ENCODE measurements around the gene RTN4R. TPM values are rescaled to one million over a fixed set of nuclear protein-coding genes. Genes with fewer than 3 reads are reported as not detected.
A peak's percentile ranks its signal among the peaks of the same experiment; 100 is the strongest.
"Not testable (repeated sequence)": the region's sequence is repeated elsewhere in the genome, so short reads cannot be mapped to it uniquely, and the experiment has no call there.

Gene RTN4R
- total and polyA plus RNA-seq, 2 of the 4 experiments (the other 2 are of a cell fraction): 0.18 to 0.94 TPM

DNA sequence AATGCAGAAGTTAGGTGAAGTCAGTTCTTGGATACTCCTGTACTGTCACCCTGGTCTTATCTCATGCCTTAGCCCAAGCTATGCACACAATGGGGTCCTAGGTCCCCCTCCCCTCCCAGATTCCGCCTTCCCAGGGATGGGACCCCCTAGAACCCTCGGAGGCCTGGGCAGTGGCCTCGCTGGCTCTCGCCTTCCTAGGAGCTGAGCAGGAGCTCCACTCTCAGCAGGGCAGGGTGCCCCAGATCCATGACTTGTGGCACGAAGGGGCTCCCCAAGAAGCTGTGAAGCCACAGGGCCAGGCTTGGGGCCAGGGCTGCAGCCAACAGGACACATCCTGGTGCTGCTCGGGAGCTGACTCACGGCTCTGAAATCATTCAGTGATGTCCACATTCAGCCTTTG is 42.1 kb upstream of the RTN4R start:
- H3K9ac ChIP-seq (ENCODE audit: low read depth, low read length); H3K23ac ChIP-seq (ENCODE audit: low read depth, low read length); H3K79me1 ChIP-seq (ENCODE audit: low read depth in 1 of 2, low read length in 2 of 2); H3K9me1 ChIP-seq (ENCODE audit: insufficient read depth, low read length); in situ Hi-C loops (cut with MboI; ENCODE audit: low sequenced_read_pairs); H2AK9ac ChIP-seq (replicated peaks; ENCODE audit: low read depth, low read length, poor library complexity); H4K8ac ChIP-seq (ENCODE audit: low read depth in 2 of 2, low read length in 2 of 2); H3K56ac ChIP-seq (ENCODE audit: extremely low read depth, insufficient read depth, low read length); H3K27me3 ChIP-seq (ENCODE audit: control insufficient read depth, insufficient read depth, low read length); H4K20me1 ChIP-seq (ENCODE audit: insufficient read depth, low read length); DNase-seq; H3K4me3 ChIP-seq (ENCODE audit: insufficient read depth, low read depth, low read length); H2BK20ac ChIP-seq (ENCODE audit: low read depth, low read length); dilution Hi-C loops (cut with HindIII; ENCODE audit: low sequenced_read_pairs, unreplicated experiment); H3K36me3 ChIP-seq (ENCODE audit: control insufficient read depth, insufficient read depth, low read length); H3K14ac ChIP-seq (replicated peaks; ENCODE audit: low read depth, low read length); H2BK15ac ChIP-seq (ENCODE audit: low read depth, low read length); CTCF ChIA-PET; H3K4me1 ChIP-seq (ENCODE audit: control insufficient read depth, insufficient read depth, low read length); intact Hi-C loops (cut with micrococcal nuclease); H3K9me3 ChIP-seq (ENCODE audit: control insufficient read depth, insufficient read depth, low read length); BruUV-seq (replicated peaks); H2AFZ ChIP-seq (replicated peaks; ENCODE audit: low read length, poor library complexity): not testable (repeated sequence)
- Histone ChIP-seq H3K4me2 (ENCODE audit: low read depth, low read length) (peak overlapping the region; percentile 76), H3K4ac (ENCODE audit: low read depth, low read length) (peak overlapping the region; percentile 61), H2BK5ac (ENCODE audit: low read depth, low read length, poor library complexity, severe bottlenecking) (peak overlapping the region; percentile 91), H2BK120ac (ENCODE audit: low read depth, low read length) (peak overlapping the region; percentile 64; the same call in 1 of the 2 replicates), H4K5ac (ENCODE audit: low read depth, low read length) (peak overlapping the region; percentile 93), H3K27ac (ENCODE audit: insufficient read depth, low read length) (peak overlapping the region; percentile 96), H2AK5ac (ENCODE audit: low read depth, low read length) (peak overlapping the region; percentile 39; the same call in 1 of the 2 replicates), H4K91ac (ENCODE audit: insufficient read depth, low read depth, low read length) (peak overlapping the region; percentile 68; the same call in 1 of the 2 replicates), H3K18ac (ENCODE audit: low read depth, low read length) (peak overlapping the region; percentile 81; the same call in 1 of the 2 replicates)
- ATAC-seq (ENCODE audit: low read depth): peak; percentile 87
- POLR2A ChIA-PET (ENCODE audit: unreplicated experiment): interaction anchor here (1.1 kb wide), 1 partner anchor 10 kb away, joined by 6 read pairs; the partner anchor contains the start of gene DGCR6L
- no CpG with 5 or more reads among the region's 7 CpGs for WGBS, 2 experiments (ENCODE audit: extremely low coverage in 2 of 2, insufficient read length in 1 of 2)

DNA sequence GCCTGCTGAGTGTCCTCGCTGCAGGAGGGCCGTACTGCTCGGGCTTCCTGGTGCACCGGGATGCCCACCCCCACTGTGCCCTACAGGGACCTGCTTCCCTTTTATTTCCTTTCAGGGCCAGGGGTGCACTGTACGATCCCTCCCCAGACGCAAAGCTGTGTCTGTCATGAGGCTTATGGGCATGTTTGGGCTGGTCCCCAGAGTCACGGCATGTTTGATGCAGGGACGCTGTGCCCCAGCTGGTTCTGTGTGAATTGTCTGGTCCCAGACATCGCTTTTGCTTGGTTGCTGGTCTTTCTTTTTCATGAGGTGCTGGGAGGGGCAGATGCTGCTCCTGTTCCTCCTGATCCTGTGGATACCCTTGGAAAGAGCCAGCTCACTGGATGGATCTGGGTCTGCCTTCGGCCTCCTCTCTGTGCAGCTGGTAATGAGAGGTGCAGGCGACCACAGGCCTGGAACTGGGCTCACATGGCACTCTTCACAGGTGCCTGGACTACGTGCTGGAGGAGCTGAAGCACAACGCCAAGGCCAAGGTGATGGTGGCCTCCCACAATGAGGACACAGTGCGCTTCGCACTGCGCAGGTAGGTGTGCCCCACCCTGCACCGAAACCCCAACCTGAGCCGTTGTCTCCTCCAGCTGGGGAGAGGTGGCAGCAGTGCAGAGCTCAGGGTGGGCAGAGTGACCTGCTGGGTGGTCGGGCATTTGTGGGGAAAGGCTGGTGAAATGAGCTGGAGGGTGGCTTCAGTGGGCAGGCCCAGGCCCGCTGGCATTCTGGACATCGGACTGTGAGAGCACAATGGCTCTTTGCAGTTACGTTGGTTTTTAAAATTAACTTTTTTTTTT is 40.9 kb upstream of the RTN4R start:
- H3K27me3 ChIP-seq (ENCODE audit: control insufficient read depth, insufficient read depth, low read length); CTCF ChIA-PET; H3K56ac ChIP-seq (ENCODE audit: extremely low read depth, insufficient read depth, low read length); H2BK20ac ChIP-seq (ENCODE audit: low read depth, low read length); intact Hi-C loops (cut with micrococcal nuclease); H3K4me1 ChIP-seq (ENCODE audit: control insufficient read depth, insufficient read depth, low read length); H3K9ac ChIP-seq (ENCODE audit: low read depth, low read length); H2BK15ac ChIP-seq (ENCODE audit: low read depth, low read length); BruUV-seq (replicated peaks); H3K9me1 ChIP-seq (ENCODE audit: insufficient read depth, low read length); H2BK5ac ChIP-seq (ENCODE audit: low read depth, low read length, poor library complexity, severe bottlenecking); H3K4ac ChIP-seq (ENCODE audit: low read depth, low read length); H2AFZ ChIP-seq (replicated peaks; ENCODE audit: low read length, poor library complexity); H2BK120ac ChIP-seq (ENCODE audit: low read depth, low read length); DNase-seq; ATAC-seq (ENCODE audit: low read depth); H3K79me1 ChIP-seq (ENCODE audit: low read depth in 1 of 2, low read length in 2 of 2); POLR2A ChIA-PET (ENCODE audit: unreplicated experiment); H3K23ac ChIP-seq (ENCODE audit: low read depth, low read length); H3K27ac ChIP-seq (ENCODE audit: insufficient read depth, low read length); in situ Hi-C loops (cut with MboI; ENCODE audit: low sequenced_read_pairs); dilution Hi-C loops (cut with HindIII; ENCODE audit: low sequenced_read_pairs, unreplicated experiment); H2AK9ac ChIP-seq (replicated peaks; ENCODE audit: low read depth, low read length, poor library complexity); H3K36me3 ChIP-seq (ENCODE audit: control insufficient read depth, insufficient read depth, low read length); H4K91ac ChIP-seq (ENCODE audit: insufficient read depth, low read depth, low read length); H3K9me3 ChIP-seq (ENCODE audit: control insufficient read depth, insufficient read depth, low read length); H4K8ac ChIP-seq (ENCODE audit: low read depth in 2 of 2, low read length in 2 of 2); H3K18ac ChIP-seq (ENCODE audit: low read depth, low read length); H4K20me1 ChIP-seq (ENCODE audit: insufficient read depth, low read length); H3K4me2 ChIP-seq (ENCODE audit: low read depth, low read length); H4K5ac ChIP-seq (ENCODE audit: low read depth, low read length); H3K4me3 ChIP-seq (ENCODE audit: insufficient read depth, low read depth, low read length); H3K14ac ChIP-seq (replicated peaks; ENCODE audit: low read depth, low read length): not testable (repeated sequence)
- H2AK5ac ChIP-seq (ENCODE audit: low read depth, low read length): peak overlapping the region; percentile 16; the same call in 1 of the 2 replicates
- WGBS, 2 experiments (ENCODE audit: extremely low coverage in 2 of 2, insufficient read length in 1 of 2): 93% methylated on average over 3 of the region's 22 CpGs; no CpG with 5 or more reads in 1 of the 2 experiments

Measured in IMR-90 (cell line).